Endodermal cell (in vitro differentiated cells): Measurements from ENCODE around the gene C17orf100. TPM values are rescaled to one million over a fixed set of nuclear protein-coding genes. Genes with fewer than 3 reads are reported as not detected.
A peak's percentile ranks its signal among the peaks of the same experiment; 100 is the strongest.

Source experiments
- DNase-seq: peaks from one replicate; pipeline ENCODE4 v3.0.0-alpha.2; 2017
- H3K27ac ChIP-seq: 2 replicates; pipeline ENCODE4 v1.5.1; 2013; ENCODE audit warnings: mild to moderate bottlenecking, low read depth, low read length, moderate library complexity
- H3K27me3 ChIP-seq: 2 replicates; pipeline ENCODE4 v1.6.1; 2013; ENCODE audit warnings: mild to moderate bottlenecking, low read length, moderate library complexity; ENCODE audit not compliant: insufficient read depth, control insufficient read depth, poor library complexity, severe bottlenecking
- H3K36me3 ChIP-seq: 2 replicates; pipeline ENCODE4 v1.7.0; 2013; ENCODE audit warnings: mild to moderate bottlenecking, low read length, moderate library complexity; ENCODE audit not compliant: control insufficient read depth, insufficient read depth
- H3K4me1 ChIP-seq: one replicate; pipeline ENCODE4 v1.7.0; 2013; ENCODE audit warnings: low read length; ENCODE audit not compliant: control insufficient read depth, insufficient read depth
- H3K4me3 ChIP-seq: 2 replicates; pipeline ENCODE4 v1.5.1; 2013; ENCODE audit warnings: mild to moderate bottlenecking, low read length, moderate library complexity
- H3K9ac ChIP-seq: 2 replicates; pipeline ENCODE4 v1.6.1; 2013; ENCODE audit warnings: mild to moderate bottlenecking, low read length, moderate library complexity; ENCODE audit not compliant: poor library complexity, severe bottlenecking; ENCODE audit errors: extremely low read depth
- H3K9me3 ChIP-seq: 2 replicates; pipeline ENCODE4 v1.6.1; 2013; ENCODE audit warnings: mild to moderate bottlenecking, low read length, moderate library complexity; ENCODE audit not compliant: control insufficient read depth
- H3K27ac Mint-ChIP-seq: 2 replicates; pipeline ENCODE4 v1.8.0; 2020; ENCODE audit warnings: mixed read lengths
- H3K27me3 Mint-ChIP-seq: 2 replicates; pipeline ENCODE4 v1.8.0; 2021; ENCODE audit warnings: mild to moderate bottlenecking, mixed read lengths; ENCODE audit not compliant: insufficient read depth
- H3K36me3 Mint-ChIP-seq: 2 replicates; pipeline ENCODE4 v1.8.0; 2020; ENCODE audit warnings: low read depth, mixed read lengths
- H3K4me1 Mint-ChIP-seq: 2 replicates; pipeline ENCODE4 v1.8.0; 2020; ENCODE audit warnings: mixed read lengths
- H3K4me3 Mint-ChIP-seq: 2 replicates; pipeline ENCODE4 v1.8.0; 2020; ENCODE audit warnings: mild to moderate bottlenecking, moderate library complexity, mixed read lengths
- H3K9me3 Mint-ChIP-seq: 2 replicates; pipeline ENCODE4 v1.8.0; 2020; ENCODE audit warnings: mild to moderate bottlenecking, mixed read lengths
- CTCF ChIP-seq: fragments of 200-600 bp; sonication (generic); conservative IDR thresholded peaks from 2 replicates; pipeline ENCODE4 v1.5.0; 2021; ENCODE audit warnings: antibody characterized with exemption, mild to moderate bottlenecking
- WGBS, 2 experiments: methylation state at CpG; one replicate each; pipeline versions ENCODE4 v1.1.5 to v1.1.7; 2013; ENCODE audit warnings: missing lambda C conversion rate in 2 of 2, mixed read lengths in 1 of 2; ENCODE audit not compliant: insufficient coverage in 1 of 2, insufficient read length in 1 of 2; 5-methylcytosine and 5-hydroxymethylcytosine counted together
- total RNA-seq, 2 donors: library from RNA; stranded (reverse); fragmentation: NEBNext Ultra II Directional in 1 of 2; extraction: Animal tissue kit (Norgen Biotek cat#: 25700) in 1 of 2; gene quantifications; 2 replicates in 1 of 2; 3 replicates in 1 of 2; pipeline ENCODE4 v1.2.1, GENCODE V29; 2021

Gene C17orf100
- total RNA-seq, 2 donors from 2014 or later, result 2.7 to 3.0 TPM

- Mint-ChIP-seq H3K4me1 (peaks cover 3% of the 10 kb centered on the region), H3K4me3 (no peak overlapping the region), H3K27ac (no peak overlapping the region), H3K27me3 (peaks cover 21% of the 10 kb centered on the region), H3K9me3 (no peaks in the 10 kb centered on the region), H3K36me3 (no peaks in the 10 kb centered on the region)
- no peak overlapping the region for H3K4me3 ChIP-seq
- H3K27me3 ChIP-seq, result no peaks in the 10 kb centered on the region
- no peak overlapping the region for H3K27ac ChIP-seq
- no peaks in the 10 kb centered on the region for H3K9me3 ChIP-seq
- H3K9ac ChIP-seq, result no peak overlapping the region
- no peak for TF ChIP-seq CTCF
- peak; percentile 38 for DNase-seq
- 90 to 93% methylated on average over 4 to 17 of the region's 17 CpGs for WGBS, 2 experiments
- H3K4me1 ChIP-seq, result no peaks in the 10 kb centered on the region
- H3K36me3 ChIP-seq, result no peaks in the 10 kb centered on the region
These were observed 16.7 kb downstream of the C17orf100 start for GRCh38 chr17:6668219-6668618.

- WGBS, 2 experiments, result 91 to 92% methylated on average over 9 to 13 of the region's 14 CpGs
These were observed 17.3 kb downstream of the C17orf100 start for GRCh38 chr17:6668727-6669425.

GRCh38 chr17:6669479-6670212 lies 18.1 kb downstream of the C17orf100 start:
- 84 to 90% methylated on average over 5 to 9 of the region's 10 CpGs for WGBS, 2 experiments
- peaks cover 21% of the 10 kb centered on the region for H3K27me3 Mint-ChIP-seq
- no peak for TF ChIP-seq CTCF
- no peaks in the 10 kb centered on the region for H3K27me3 ChIP-seq
- H3K36me3 Mint-ChIP-seq, result no peaks in the 10 kb centered on the region
- H3K9me3 ChIP-seq, result no peaks in the 10 kb centered on the region
- no peaks in the 10 kb centered on the region for H3K4me1 ChIP-seq
- no peak overlapping the region for H3K4me3 Mint-ChIP-seq
- H3K4me3 ChIP-seq, result no peak overlapping the region
- peak; percentile 61 for DNase-seq
- H3K9ac ChIP-seq, result no peak overlapping the region
- H3K27ac ChIP-seq, result no peak overlapping the region
- no peak overlapping the region for H3K27ac Mint-ChIP-seq
- H3K4me1 Mint-ChIP-seq, result peaks cover 3% of the 10 kb centered on the region
- H3K9me3 Mint-ChIP-seq, result no peaks in the 10 kb centered on the region
- no peaks in the 10 kb centered on the region for H3K36me3 ChIP-seq

More at GRCh38 chr17:6668727-6669425, 17.3 kb downstream of the C17orf100 start:
- Mint-ChIP-seq H3K36me3 (no peaks in the 10 kb centered on the region), H3K4me3 (no peak overlapping the region), H3K27me3 (peaks cover 21% of the 10 kb centered on the region), H3K27ac (no peak overlapping the region), H3K9me3 (no peaks in the 10 kb centered on the region), H3K4me1 (peaks cover 3% of the 10 kb centered on the region)
- no peak overlapping the region for H3K27ac ChIP-seq
- no peak for TF ChIP-seq CTCF
- H3K9me3 ChIP-seq, result no peaks in the 10 kb centered on the region
- no peaks in the 10 kb centered on the region for H3K27me3 ChIP-seq
- no peak overlapping the region for H3K4me3 ChIP-seq
- no peak overlapping the region for H3K9ac ChIP-seq
- DNase-seq, result no peak
- no peaks in the 10 kb centered on the region for H3K4me1 ChIP-seq
- H3K36me3 ChIP-seq, result no peaks in the 10 kb centered on the region
